SK-N-SH treated with all-trans-retinoic acid at 6 μM for 48 hours (cell line): ENCODE measurements around the gene CREB1.

Experiments
- ATAC-seq: fragments of 200-7000 bp; cut with Tn5 transposase; 3 replicates; pipeline ENCODE4 v1.9.1; 2020; ENCODE audit warnings: mild to moderate bottlenecking, moderate library complexity
- CSDC2 ChIP-seq: fragments of 250-450 bp; sonication (Bioruptor Pico); IDR thresholded peaks from 2 replicates; pipeline ENCODE4 v1.5.0; 2020; ENCODE audit warnings: mild to moderate bottlenecking, moderate library complexity
- CSRNP3 ChIP-seq: fragments of 250-450 bp; sonication (Bioruptor Pico); IDR thresholded peaks from 2 replicates; pipeline ENCODE4 v1.5.1; 2021; ENCODE audit warnings: mild to moderate bottlenecking, moderate library complexity
- ESRRG ChIP-seq: fragments of 250-450 bp; sonication (Bioruptor Pico); IDR thresholded peaks from 2 replicates; pipeline ENCODE4 v1.6.1; 2021; ENCODE audit warnings: mild to moderate bottlenecking
- GLIS3 ChIP-seq: fragments of 250-450 bp; sonication (Bioruptor Pico); IDR thresholded peaks from 2 replicates; pipeline ENCODE4 v1.5.0; 2020; ENCODE audit warnings: mild to moderate bottlenecking, moderate library complexity
- ISL1 ChIP-seq: fragments of 250-450 bp; sonication (Bioruptor Pico); IDR thresholded peaks from 2 replicates; pipeline ENCODE4 v2.1.2; 2022; ENCODE audit warnings: mild to moderate bottlenecking, moderate library complexity
- OSR1 ChIP-seq: fragments of 250-450 bp; sonication (Bioruptor Pico); IDR thresholded peaks from 2 replicates; pipeline ENCODE4 v1.8.0; 2022; ENCODE audit warnings: moderate library complexity, mild to moderate bottlenecking, inconsistent platforms
- POU6F1 ChIP-seq: fragments of 250-450 bp; sonication (Bioruptor Pico); IDR thresholded peaks from 2 replicates; pipeline ENCODE4 v1.8.0; 2021; ENCODE audit warnings: low read depth, mild to moderate bottlenecking, moderate library complexity, borderline replicate concordance
- PPARA ChIP-seq: fragments of 250-450 bp; sonication (Bioruptor Pico); IDR thresholded peaks from 2 replicates; pipeline ENCODE4 v1.5.0; 2020; ENCODE audit warnings: mild to moderate bottlenecking, borderline replicate concordance
- RARB ChIP-seq: fragments of 250-450 bp; sonication (Bioruptor Pico); IDR thresholded peaks from 2 replicates; pipeline ENCODE4 v1.8.0; 2021; ENCODE audit warnings: mild to moderate bottlenecking, moderate library complexity
- SNAI2 ChIP-seq: fragments of 250-450 bp; sonication (Bioruptor Pico); IDR thresholded peaks from 2 replicates; pipeline ENCODE4 v1.5.0; 2020; ENCODE audit warnings: mild to moderate bottlenecking, moderate library complexity
- TCF4 ChIP-seq: fragments of 250-450 bp; sonication (Bioruptor Pico); IDR thresholded peaks from 2 replicates; pipeline ENCODE4 v1.8.0; 2021; ENCODE audit warnings: mild to moderate bottlenecking, moderate library complexity, borderline replicate concordance
- TOX ChIP-seq: fragments of 250-450 bp; sonication (Bioruptor Pico); IDR thresholded peaks from 2 replicates; pipeline ENCODE4 v1.8.0; 2021; ENCODE audit warnings: mild to moderate bottlenecking, moderate library complexity, borderline replicate concordance
- TSHZ2 ChIP-seq: fragments of 250-450 bp; sonication (Bioruptor Pico); IDR thresholded peaks from 2 replicates; pipeline ENCODE4 v1.5.0; 2020; ENCODE audit warnings: mild to moderate bottlenecking, moderate library complexity
- ZC3H10 ChIP-seq: fragments of 250-450 bp; sonication (Bioruptor Pico); IDR thresholded peaks from 2 replicates; pipeline ENCODE4 v1.5.1; 2021; ENCODE audit warnings: mild to moderate bottlenecking, moderate library complexity
- ZFP3 ChIP-seq: fragments of 250-450 bp; sonication (Bioruptor Pico); IDR thresholded peaks from 2 replicates; pipeline ENCODE4 v1.5.0; 2020; ENCODE audit warnings: mild to moderate bottlenecking, moderate library complexity
- ZNF565 ChIP-seq: fragments of 450-650 bp; formaldehyde crosslinking; conservative IDR thresholded peaks from 2 replicates; pipeline ENCODE4 v1.5.0; 2020; ENCODE audit warnings: low read depth, mild to moderate bottlenecking, moderate library complexity
- ZNF70 ChIP-seq: fragments of 450-650 bp; formaldehyde crosslinking; IDR thresholded peaks from 2 replicates; pipeline ENCODE4 v1.5.0; 2020; ENCODE audit warnings: mild to moderate bottlenecking, moderate library complexity
- TF ChIP-seq, protein P1 (sequence below): fragments of 250-450 bp; sonication (Bioruptor Pico); IDR thresholded peaks from 2 replicates; pipeline ENCODE4 v1.8.0; 2020; ENCODE audit warnings: mild to moderate bottlenecking, moderate library complexity, borderline replicate concordance
- TF ChIP-seq, protein P2 (sequence below): fragments of 250-450 bp; sonication (Bioruptor Pico); IDR thresholded peaks from 2 replicates; pipeline ENCODE4 v1.5.1; 2020; ENCODE audit warnings: low read depth, mild to moderate bottlenecking, moderate library complexity

Gene CREB1

DNA sequence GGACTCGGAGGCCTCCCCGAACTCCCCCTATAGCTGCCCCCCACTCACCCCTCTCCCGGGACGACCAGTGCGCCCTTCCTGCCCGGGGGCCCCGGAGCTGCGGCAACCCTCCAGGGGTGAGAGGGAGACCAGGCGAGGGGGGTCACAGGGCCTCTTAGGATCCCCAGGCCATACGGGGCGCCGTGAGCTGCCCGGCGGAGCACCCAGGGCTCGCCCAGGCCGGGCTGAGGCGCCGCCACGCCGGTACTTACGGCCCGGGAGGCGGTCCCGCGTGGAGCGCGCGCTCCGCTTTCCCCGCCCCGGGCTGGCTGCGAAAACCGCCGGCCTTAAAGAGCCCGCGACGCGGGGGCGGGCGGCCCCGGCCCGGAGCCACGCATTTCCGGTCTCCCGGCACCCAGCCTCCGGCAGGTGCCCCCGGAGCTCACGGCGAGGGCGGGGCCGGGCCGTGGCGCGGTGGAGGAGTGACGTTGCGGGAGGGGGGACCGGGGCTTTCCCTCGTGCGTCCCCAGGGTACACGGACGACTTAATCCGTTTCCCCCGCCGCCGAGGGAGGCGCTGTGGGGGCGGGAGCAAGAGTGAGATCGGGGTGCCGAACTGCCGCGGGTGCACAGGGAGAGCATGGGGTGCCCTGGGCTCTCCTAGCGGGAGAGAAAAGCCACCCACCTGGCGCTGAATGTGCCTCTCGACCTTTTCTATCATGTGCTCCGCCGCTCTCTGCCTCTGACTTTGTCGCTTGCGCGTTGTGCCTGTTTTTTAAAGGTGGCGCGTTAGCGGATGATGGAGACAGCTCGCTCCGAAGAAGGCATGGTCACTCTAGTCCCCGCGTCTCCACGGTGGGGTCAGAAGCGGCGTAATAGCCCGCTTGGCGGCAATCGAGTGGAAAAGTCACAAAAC lies 95.5 kb downstream of the CREB1 start, which contains the start of gene METTL21A:
METTL21A (minus strand) TSS at position 381 of the 894 bp plus-strand sequence. CDS start 1,019 bp downstream, outside the sequence.
- ATAC-seq, result peak; percentile 87
- TF ChIP-seq ZNF565 (no peak), SNAI2 (0 out of 2 replicates have a peak, but pooled peaks have one; percentile 22), OSR1 (CRISPR knock-in tag) (no peak), RARB (CRISPR knock-in tag) (no peak), TOX (CRISPR knock-in tag) (no peak), POU6F1 (CRISPR knock-in tag) (no peak), GLIS3 (CRISPR knock-in tag) (no peak), ZC3H10 (no peak), CSDC2 (CRISPR knock-in tag) (no peak), TSHZ2 (CRISPR knock-in tag) (peak; percentile 16; the same call in 1 of the 2 replicates), ZFP3 (CRISPR knock-in tag) (no peak)
- TF ChIP-seq, protein P1, sequence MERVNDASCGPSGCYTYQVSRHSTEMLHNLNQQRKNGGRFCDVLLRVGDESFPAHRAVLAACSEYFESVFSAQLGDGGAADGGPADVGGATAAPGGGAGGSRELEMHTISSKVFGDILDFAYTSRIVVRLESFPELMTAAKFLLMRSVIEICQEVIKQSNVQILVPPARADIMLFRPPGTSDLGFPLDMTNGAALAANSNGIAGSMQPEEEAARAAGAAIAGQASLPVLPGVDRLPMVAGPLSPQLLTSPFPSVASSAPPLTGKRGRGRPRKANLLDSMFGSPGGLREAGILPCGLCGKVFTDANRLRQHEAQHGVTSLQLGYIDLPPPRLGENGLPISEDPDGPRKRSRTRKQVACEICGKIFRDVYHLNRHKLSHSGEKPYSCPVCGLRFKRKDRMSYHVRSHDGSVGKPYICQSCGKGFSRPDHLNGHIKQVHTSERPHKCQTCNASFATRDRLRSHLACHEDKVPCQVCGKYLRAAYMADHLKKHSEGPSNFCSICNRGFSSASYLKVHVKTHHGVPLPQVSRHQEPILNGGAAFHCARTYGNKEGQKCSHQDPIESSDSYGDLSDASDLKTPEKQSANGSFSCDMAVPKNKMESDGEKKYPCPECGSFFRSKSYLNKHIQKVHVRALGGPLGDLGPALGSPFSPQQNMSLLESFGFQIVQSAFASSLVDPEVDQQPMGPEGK (CRISPR knock-in tag), result peak; percentile 65; the same call in 1 of the 2 replicates
- TF ChIP-seq, protein P2, sequence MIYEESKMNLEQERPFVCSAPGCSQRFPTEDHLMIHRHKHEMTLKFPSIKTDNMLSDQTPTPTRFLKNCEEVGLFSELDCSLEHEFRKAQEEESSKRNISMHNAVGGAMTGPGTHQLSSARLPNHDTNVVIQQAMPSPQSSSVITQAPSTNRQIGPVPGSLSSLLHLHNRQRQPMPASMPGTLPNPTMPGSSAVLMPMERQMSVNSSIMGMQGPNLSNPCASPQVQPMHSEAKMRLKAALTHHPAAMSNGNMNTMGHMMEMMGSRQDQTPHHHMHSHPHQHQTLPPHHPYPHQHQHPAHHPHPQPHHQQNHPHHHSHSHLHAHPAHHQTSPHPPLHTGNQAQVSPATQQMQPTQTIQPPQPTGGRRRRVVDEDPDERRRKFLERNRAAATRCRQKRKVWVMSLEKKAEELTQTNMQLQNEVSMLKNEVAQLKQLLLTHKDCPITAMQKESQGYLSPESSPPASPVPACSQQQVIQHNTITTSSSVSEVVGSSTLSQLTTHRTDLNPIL, result no peak

GRCh38 chr2:207629553-207629952 lies 99.8 kb downstream of the CREB1 start:
- no peak for ATAC-seq
- TF ChIP-seq ISL1 (CRISPR knock-in tag), result no peak
- no peak for TF ChIP-seq ZFP3 (CRISPR knock-in tag)
- TF ChIP-seq ESRRG (CRISPR knock-in tag), result no peak
- TF ChIP-seq ZC3H10, result no peak
- TF ChIP-seq PPARA (CRISPR knock-in tag), result no peak
- TF ChIP-seq TCF4, result no peak
- TF ChIP-seq ZNF70 (CRISPR knock-in tag), result no peak
- no peak for TF ChIP-seq TSHZ2 (CRISPR knock-in tag)

DNA sequence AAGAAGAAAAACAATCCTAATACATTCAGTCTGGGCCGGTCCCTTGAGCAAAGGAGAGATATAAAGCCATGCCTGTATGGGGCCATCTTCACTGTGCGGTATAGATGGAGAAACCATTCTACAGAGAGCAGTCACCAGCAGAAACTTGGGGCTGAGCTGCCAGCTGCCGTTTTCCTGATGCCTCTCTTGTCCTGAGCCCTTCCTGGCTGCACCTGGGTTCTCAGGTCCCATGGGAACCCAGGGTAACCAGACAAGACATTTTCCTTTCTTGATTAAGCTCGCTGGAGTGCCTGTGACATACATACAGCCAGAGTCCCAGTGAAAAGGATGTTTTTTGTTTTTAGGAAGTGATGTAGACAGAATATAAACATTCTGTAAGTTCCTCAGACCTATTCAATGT lies 100.7 kb downstream of the CREB1 start:
- TF ChIP-seq TCF4, result no peak
- TF ChIP-seq ZC3H10, result no peak
- no peak for TF ChIP-seq ESRRG (CRISPR knock-in tag)
- no peak for TF ChIP-seq CSRNP3 (CRISPR knock-in tag)
- no peak for ATAC-seq
